VCaP (cell line): Measurements from ENCODE around the gene PDE12.

Experiments used
- H3K27ac ChIP-seq: fragments of 450-650 bp; 2 replicates; pipeline ENCODE4 v1.5.1; 2017
- TF ChIP-seq, protein P1 (sequence below): fragments of 450-650 bp; conservative IDR thresholded peaks from 2 replicates; pipeline ENCODE4 v1.5.1; 2017; ENCODE audit warnings: mild to moderate bottlenecking, moderate library complexity

The PDE12 gene

GRCh38 chr3:57587905-57588304 lies 31.8 kb downstream of the PDE12 start:
- TF ChIP-seq, protein P1, sequence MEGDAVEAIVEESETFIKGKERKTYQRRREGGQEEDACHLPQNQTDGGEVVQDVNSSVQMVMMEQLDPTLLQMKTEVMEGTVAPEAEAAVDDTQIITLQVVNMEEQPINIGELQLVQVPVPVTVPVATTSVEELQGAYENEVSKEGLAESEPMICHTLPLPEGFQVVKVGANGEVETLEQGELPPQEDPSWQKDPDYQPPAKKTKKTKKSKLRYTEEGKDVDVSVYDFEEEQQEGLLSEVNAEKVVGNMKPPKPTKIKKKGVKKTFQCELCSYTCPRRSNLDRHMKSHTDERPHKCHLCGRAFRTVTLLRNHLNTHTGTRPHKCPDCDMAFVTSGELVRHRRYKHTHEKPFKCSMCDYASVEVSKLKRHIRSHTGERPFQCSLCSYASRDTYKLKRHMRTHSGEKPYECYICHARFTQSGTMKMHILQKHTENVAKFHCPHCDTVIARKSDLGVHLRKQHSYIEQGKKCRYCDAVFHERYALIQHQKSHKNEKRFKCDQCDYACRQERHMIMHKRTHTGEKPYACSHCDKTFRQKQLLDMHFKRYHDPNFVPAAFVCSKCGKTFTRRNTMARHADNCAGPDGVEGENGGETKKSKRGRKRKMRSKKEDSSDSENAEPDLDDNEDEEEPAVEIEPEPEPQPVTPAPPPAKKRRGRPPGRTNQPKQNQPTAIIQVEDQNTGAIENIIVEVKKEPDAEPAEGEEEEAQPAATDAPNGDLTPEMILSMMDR: no peak
- peak overlapping the region; percentile 80; the same call in 1 of the 2 replicates for H3K27ac ChIP-seq

DNA sequence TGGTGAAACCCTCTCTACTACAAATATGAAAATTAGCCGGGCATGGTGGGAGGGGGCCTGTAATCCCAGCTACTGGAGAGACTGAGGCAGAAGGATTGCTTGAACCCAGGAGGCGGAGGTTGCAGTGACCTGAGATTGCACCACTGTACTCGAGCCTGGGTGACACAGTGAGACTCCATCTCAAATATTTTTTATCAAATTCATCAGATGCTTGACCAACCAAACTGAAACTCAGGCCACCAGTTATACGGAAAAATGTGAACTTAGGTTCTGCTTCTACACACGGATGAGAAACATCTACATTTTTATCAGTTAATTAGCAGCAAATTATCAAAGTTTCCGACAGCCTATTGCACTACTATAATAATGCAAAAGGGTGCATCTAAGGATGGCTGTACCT lies 36.2 kb downstream of the PDE12 start:
- H3K27ac ChIP-seq: no peak overlapping the region
- TF ChIP-seq, protein P1: no peak

DNA sequence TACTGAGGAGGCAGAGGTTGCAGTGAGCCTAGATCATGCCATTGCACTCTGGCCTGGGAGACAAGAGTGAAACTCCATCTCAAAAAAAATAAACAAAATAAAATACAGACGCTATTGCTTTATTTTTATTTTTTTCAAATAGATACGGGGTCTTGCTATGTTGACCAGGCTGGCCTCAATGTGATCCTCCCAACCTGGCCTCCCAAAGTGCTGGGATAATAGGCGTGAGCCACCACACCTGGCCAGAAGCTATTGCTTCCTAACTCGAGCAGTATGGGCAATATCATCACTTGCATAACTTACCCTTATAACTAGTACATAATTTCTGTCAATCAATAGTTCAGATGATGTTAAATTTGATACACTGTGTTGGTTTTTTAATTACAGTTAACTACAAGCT lies 38.1 kb downstream of the PDE12 start:
- TF ChIP-seq, protein P1: no peak

DNA sequence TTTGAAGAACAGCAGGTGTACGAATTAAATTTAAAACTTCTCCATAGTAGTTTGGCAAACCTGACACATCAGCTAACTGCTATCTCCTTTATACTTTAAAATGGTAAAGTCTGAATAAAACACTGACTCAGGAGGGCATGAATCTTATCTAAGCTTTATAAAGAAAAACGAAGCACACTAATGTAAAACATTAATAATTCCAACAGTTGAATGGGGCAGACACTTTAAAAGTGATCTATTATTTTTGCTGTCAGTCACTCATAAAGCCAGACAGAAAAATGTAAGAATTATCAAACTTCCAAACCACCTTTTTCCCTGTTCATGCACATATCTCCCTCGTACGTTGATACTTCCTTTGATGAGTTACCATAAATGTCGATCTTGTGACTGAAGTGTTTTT lies 38.5 kb downstream of the PDE12 start:
- TF ChIP-seq, protein P1: no peak
- H3K27ac ChIP-seq: peak overlapping the region; percentile 97; the same call in 1 of the 2 replicates

More for the DNA sequence above, 38.1 kb downstream of the PDE12 start:
- H3K27ac ChIP-seq: peak overlapping the region; percentile 97; the same call in 1 of the 2 replicates

GRCh38 chr3:57596495-57597126 lies 40.5 kb downstream of the PDE12 start:
- H3K27ac ChIP-seq: peak overlapping the region; percentile 97
- TF ChIP-seq, protein P1: no peak

GRCh38 chr3:57597127-57597923 lies 41.3 kb downstream of the PDE12 start, which contains the start of gene ARF4:
ARF4 (minus strand) TSS chr3:57597344; CDS start chr3:57597140, 204 bp downstream.
- H3K27ac ChIP-seq: peak within 1 kb of the TSS; percentile 97

More at GRCh38 chr3:57597127-57597923, 41.3 kb downstream of the PDE12 start, which contains the start of gene ARF4:
- TF ChIP-seq, protein P1: peak; percentile 33; the same call in 1 of the 2 replicates
